Gastroesophageal sphincter (tissue), 4 donors: Measurements from ENCODE around the gene SYTL2. TPM values are rescaled to one million over a fixed set of nuclear protein-coding genes. Genes with fewer than 3 reads are reported as not detected.

Experiments used
- ATAC-seq: fragments of 150-250 bp; one replicate; pipeline ENCODE4 v1.9.1; 2016; ENCODE audit warnings: mild to moderate bottlenecking, moderate library complexity
- H3K27ac ChIP-seq, 4 donors: fragments of 200-600 bp; sonication (generic) in 3 of 4; 1 replicate in 3 of 4; 2 replicates in 1 of 4; pipeline ENCODE4 v1.5.1; 2016 to 2019
- H3K27me3 ChIP-seq: fragments of 200-600 bp; sonication (generic); one replicate; pipeline ENCODE4 v1.5.1; 2019
- H3K36me3 ChIP-seq, 2 donors: fragments of 200-600 bp; sonication (generic); one replicate each; pipeline ENCODE4 v1.5.1; 2019; ENCODE audit warnings: control low read depth in 1 of 2
- H3K4me1 ChIP-seq, 3 donors: fragments of 200-600 bp; sonication (generic); 1 replicate in 2 of 3; 2 replicates in 1 of 3; pipeline ENCODE4 v1.5.1; 2016 to 2019; ENCODE audit warnings: control low read depth in 2 of 3
- H3K4me3 ChIP-seq, 2 donors: fragments of 200-600 bp; sonication (generic); one replicate each; pipeline ENCODE4 v1.5.1; 2019; ENCODE audit warnings: mild to moderate bottlenecking in 1 of 2, moderate library complexity in 1 of 2
- H3K9me3 ChIP-seq, 3 donors: fragments of 200-600 bp; sonication (generic); one replicate each; pipeline ENCODE4 v1.5.1; 2017 to 2019; ENCODE audit warnings: control low read depth in 2 of 3
- CTCF ChIP-seq, 4 experiments: fragments of 200-600 bp in 2 of 4; fragments of 450-650 bp in 2 of 4; sonication (generic) in 1 of 4; IDR thresholded peaks; one replicate each; pipeline ENCODE4 v1.5.1; 2017 to 2019; ENCODE audit warnings: antibody characterized with exemption in 4 of 4, mild to moderate bottlenecking in 2 of 4, moderate library complexity in 2 of 4
- EP300 ChIP-seq: sonication (generic); formaldehyde crosslinking; IDR thresholded peaks from one replicate; pipeline ENCODE4 v1.6.1; 2017; ENCODE audit warnings: antibody characterized with exemption, mild to moderate bottlenecking
- POLR2A ChIP-seq, 2 donors: fragments of 450-650 bp; IDR thresholded peaks; one replicate each; pipeline ENCODE4 v1.6.1; 2017; ENCODE audit warnings: antibody characterized with exemption in 2 of 2, mild to moderate bottlenecking in 2 of 2, moderate library complexity in 1 of 2
- POLR2AphosphoS5 ChIP-seq: sonication (generic); formaldehyde crosslinking; IDR thresholded peaks from one replicate; pipeline ENCODE4 v1.6.1; 2017; ENCODE audit warnings: antibody characterized with exemption
- WGBS, 2 donors: methylation state at CpG; one replicate each; pipeline ENCODE4 v1.1.5; 2018; ENCODE audit warnings: low coverage in 1 of 2; 5-methylcytosine and 5-hydroxymethylcytosine counted together
- total RNA-seq, 4 donors: library from RNA; depleted of rRNA; stranded (reverse); fragments of >200 nt; gene quantifications; one replicate each; pipeline ENCODE4 v1.1.0, GENCODE V29; 2016

SYTL2 gene
- total RNA-seq, 4 donors from 2014 or later = 4.7 to 23.6 (median 8.4) TPM

- Histone ChIP-seq H3K9me3 (no peaks in the 10 kb centered on the region), H3K36me3 (no peaks in the 10 kb centered on the region), H3K27me3 (no peaks in the 10 kb centered on the region), H3K27ac (no peak overlapping the region), H3K4me1 (no peaks in the 10 kb centered on the region), H3K4me3 (no peak overlapping the region)
- 76 to 86% methylated on average over 1 to 3 of the region's 3 CpGs for WGBS, 2 donors
- TF ChIP-seq CTCF (IDR thresholded peaks at IDR 0.05) (no peak), EP300 (no peak), POLR2A (IDR thresholded peaks at IDR 0.05) (no peak), POLR2AphosphoS5 (no peak)
- no peak for ATAC-seq
Measured at GRCh38 chr11:85750646-85751045, 60.3 kb downstream of the SYTL2 start.

- 33 to 89% methylated on average over 1 of the region's 2 CpGs for WGBS, 2 donors
- Histone ChIP-seq H3K4me1 (no peaks in the 10 kb centered on the region), H3K27ac (no peak overlapping the region), H3K4me3 (no peak overlapping the region), H3K9me3 (no peaks in the 10 kb centered on the region), H3K36me3 (no peaks in the 10 kb centered on the region), H3K27me3 (no peaks in the 10 kb centered on the region)
- TF ChIP-seq EP300 = no peak
- no peak for TF ChIP-seq POLR2AphosphoS5
- no peak for TF ChIP-seq POLR2A (IDR thresholded peaks at IDR 0.05)
- TF ChIP-seq CTCF (IDR thresholded peaks at IDR 0.05) = no peak
- no peak for ATAC-seq
Measured at GRCh38 chr11:85749884-85750283, 61.1 kb downstream of the SYTL2 start.

GRCh38 chr11:85749287-85749834 lies 61.6 kb downstream of the SYTL2 start:
- ATAC-seq = no peak
- TF ChIP-seq CTCF (IDR thresholded peaks at IDR 0.05) = no peak
- no peak for TF ChIP-seq POLR2A (IDR thresholded peaks at IDR 0.05)
- no peak for TF ChIP-seq POLR2AphosphoS5
- no peak for TF ChIP-seq EP300
- WGBS, 2 donors = 49 to 54% methylated on average over 2 to 3 of the region's 3 CpGs

GRCh38 chr11:85748455-85748891 lies 62.5 kb downstream of the SYTL2 start:
- ATAC-seq = no peak
- H3K36me3 ChIP-seq = no peaks in the 10 kb centered on the region
- no peak overlapping the region for H3K4me3 ChIP-seq
- no peak overlapping the region for H3K27ac ChIP-seq
- no peaks in the 10 kb centered on the region for H3K4me1 ChIP-seq
- TF ChIP-seq CTCF (IDR thresholded peaks at IDR 0.05) (no peak), POLR2A (IDR thresholded peaks at IDR 0.05) (no peak), EP300 (no peak), POLR2AphosphoS5 (no peak)
- H3K9me3 ChIP-seq = no peaks in the 10 kb centered on the region
- 52 to 85% methylated on average over 5 to 6 of the region's 6 CpGs for WGBS, 2 donors
- no peaks in the 10 kb centered on the region for H3K27me3 ChIP-seq

More at GRCh38 chr11:85749287-85749834, 61.6 kb downstream of the SYTL2 start:
- Histone ChIP-seq H3K9me3 (no peaks in the 10 kb centered on the region), H3K4me1 (no peaks in the 10 kb centered on the region), H3K27me3 (no peaks in the 10 kb centered on the region), H3K4me3 (no peak overlapping the region), H3K36me3 (no peaks in the 10 kb centered on the region), H3K27ac (no peak overlapping the region)

GRCh38 chr11:85746670-85747069 lies 64.3 kb downstream of the SYTL2 start:
- WGBS, 2 donors = 77 to 83% methylated on average over 1 to 2 of the region's 2 CpGs
- H3K4me3 ChIP-seq = no peak overlapping the region
- TF ChIP-seq EP300 (no peak), POLR2A (IDR thresholded peaks at IDR 0.05) (no peak), CTCF (IDR thresholded peaks at IDR 0.05) (no peak), POLR2AphosphoS5 (no peak)
- ATAC-seq = no peak
- no peaks in the 10 kb centered on the region for H3K36me3 ChIP-seq
- no peaks in the 10 kb centered on the region for H3K9me3 ChIP-seq
- H3K4me1 ChIP-seq = no peaks in the 10 kb centered on the region
- H3K27ac ChIP-seq = no peak overlapping the region
- no peaks in the 10 kb centered on the region for H3K27me3 ChIP-seq
